HepG2 (cell line): ENCODE measurements around the gene LMF2. TPM values are rescaled to one million over a fixed set of nuclear protein-coding genes. Genes with fewer than 3 reads are reported as not detected.
A peak's percentile ranks its signal among the peaks of the same experiment; 100 is the strongest.

Experiments
- ATAC-seq: fragments of 200-7000 bp; cut with Tn5 transposase; 3 replicates; pipeline ENCODE4 v1.9.1; 2020; ENCODE audit warnings: mild to moderate bottlenecking, moderate library complexity
- BruUV-seq: library from RNA; stranded (reverse); fragments of 400-500 nt; replicated peaks from 2 replicates; lab custom pipeline; 2021; lab: Mats Ljungman, UMichigan
- CTCF ChIA-PET: fragments of 300-600 bp; formaldehyde crosslinking; extraction: SDS; loops from one replicate; lab custom pipeline; 2021; ENCODE audit warnings: low total read pairs, inconsistent platforms, low intra/inter-chr PET ratio; lab: Yijun Ruan, JAX
- POLR2A ChIA-PET: fragments of 350-600 bp; sonication (Branson Sonifier 250); formaldehyde crosslinking; loops from one replicate; lab custom pipeline; 2020; ENCODE audit warnings: antibody characterized with exemption, inconsistent platforms; lab: Yijun Ruan, JAX
- DNase-seq: peaks from one replicate; pipeline ENCODE4 v3.0.0-alpha.2; 2015; ENCODE audit warnings: low spot score
- FAIRE-seq: peaks from 3 replicates; lab custom pipeline; 2011; peaks lifted over from hg19 to GRCh38; lab: Jason Lieb, UNC
- H2AFZ ChIP-seq: one replicate; pipeline ENCODE4 v1.6.1; 2011; ENCODE audit warnings: low read length, inconsistent platforms
- H3K27ac ChIP-seq: fragments of 300-600 bp; 3 replicates; pipeline ENCODE4 v1.8.0; 2011; ENCODE audit warnings: mixed run types, mild to moderate bottlenecking, mixed read lengths, low read length, inconsistent platforms; ENCODE audit not compliant: insufficient read depth; ENCODE audit errors: extremely low read length
- H3K27me3 ChIP-seq, 2 experiments: fragments of 200-600 bp in 1 of 2; 2 replicates in 1 of 2; 3 replicates in 1 of 2; pipeline versions ENCODE4 v1.6.0 to v1.8.0; 2011; ENCODE audit warnings: low read length in 2 of 2, mild to moderate bottlenecking in 2 of 2, moderate library complexity in 2 of 2, inconsistent platforms in 1 of 2; ENCODE audit not compliant: insufficient read depth in 2 of 2, control insufficient read depth in 1 of 2
- H3K36me3 ChIP-seq, 2 experiments: fragments of 200-600 bp in 1 of 2; replicated peaks in 1 of 2; 2 replicates in 1 of 2; 3 replicates in 1 of 2; pipeline versions ENCODE4 v1.5.1 to v1.8.0; 2011; ENCODE audit warnings: low read length in 2 of 2, inconsistent platforms in 1 of 2; ENCODE audit not compliant: insufficient read depth in 2 of 2, control insufficient read depth in 1 of 2
- H3K4me1 ChIP-seq: 2 replicates; pipeline ENCODE4 v1.5.1; 2012; ENCODE audit warnings: low read length, inconsistent platforms; ENCODE audit not compliant: insufficient read depth
- H3K4me2 ChIP-seq: 2 replicates; pipeline ENCODE4 v1.6.0; 2011; ENCODE audit warnings: low read depth, low read length, inconsistent platforms
- H3K4me3 ChIP-seq, 3 experiments: fragments of 200-600 bp in 1 of 3; sonication (generic), shearing (Covaris generic) in 1 of 3; replicated peaks in 1 of 3; 2 replicates each; pipeline ENCODE4 v1.5.1; 2011 to 2016; ENCODE audit warnings: low read length in 3 of 3, inconsistent platforms in 2 of 3, low read depth in 2 of 3, mild to moderate bottlenecking in 2 of 3, control low read depth in 1 of 3, mixed read lengths in 1 of 3; ENCODE audit not compliant: insufficient read depth in 1 of 3
- H3K79me2 ChIP-seq: one replicate; pipeline ENCODE4 v1.6.1; 2011; ENCODE audit warnings: low read length, inconsistent platforms; ENCODE audit not compliant: insufficient read depth
- H3K9ac ChIP-seq: 2 replicates; pipeline ENCODE4 v1.6.0; 2011; ENCODE audit warnings: mild to moderate bottlenecking, low read depth, low read length, inconsistent platforms; ENCODE audit not compliant: insufficient read depth
- H3K9me3 ChIP-seq: 2 replicates; pipeline ENCODE4 v1.5.1; 2012; ENCODE audit warnings: mild to moderate bottlenecking, low read length
- H4K20me1 ChIP-seq: 2 replicates; pipeline ENCODE4 v1.6.0; 2011; ENCODE audit warnings: inconsistent platforms, mild to moderate bottlenecking, low read length, moderate library complexity; ENCODE audit not compliant: insufficient read depth
- CENPX ChIP-seq: sonication (generic); formaldehyde crosslinking; IDR thresholded peaks from 2 replicates; pipeline ENCODE4 v1.9.0; 2021; ENCODE audit warnings: mild to moderate bottlenecking, missing genetic modification reagents, moderate library complexity
- CSRNP1 ChIP-seq: sonication (generic); formaldehyde crosslinking; IDR thresholded peaks from 2 replicates; pipeline ENCODE4 v1.8.1; 2023; ENCODE audit warnings: mild to moderate bottlenecking, missing genetic modification reagents
- CTCF ChIP-seq: sonication (generic); formaldehyde crosslinking; IDR thresholded peaks from 2 replicates; pipeline ENCODE4 v1.5.0; 2020; ENCODE audit warnings: mild to moderate bottlenecking, missing genetic modification reagents, moderate library complexity
- GTF2F1 ChIP-seq: fragments of 150-350 bp; IDR thresholded peaks from 2 replicates; pipeline ENCODE4 v1.6.1; 2014; ENCODE audit warnings: low read length
- HNRNPL ChIP-seq: fragments of 200-400 bp; formaldehyde crosslinking; IDR thresholded peaks from 2 replicates; pipeline ENCODE4 v1.6.1; 2017; ENCODE audit warnings: mild to moderate bottlenecking, low read depth, low read length
- SAP130 ChIP-seq: IDR thresholded peaks from 2 replicates; pipeline ENCODE4 v1.6.1; 2016; ENCODE audit warnings: low read depth
- SMC3 ChIP-seq: IDR thresholded peaks from 2 replicates; pipeline ENCODE4 v1.6.1; 2011; ENCODE audit warnings: low read length, improper control_type of control experiment
- STAG1 ChIP-seq: sonication (generic); formaldehyde crosslinking; IDR thresholded peaks from 2 replicates; pipeline ENCODE4 v1.4.0; 2020; ENCODE audit warnings: missing genetic modification reagents
- ZFX ChIP-seq: sonication (generic); formaldehyde crosslinking; IDR thresholded peaks from 2 replicates; pipeline ENCODE4 v1.4.0; 2020; ENCODE audit warnings: mild to moderate bottlenecking, low read depth, missing genetic modification reagents, moderate library complexity
- ZKSCAN1 ChIP-seq: fragments of 150-350 bp; IDR thresholded peaks from 2 replicates; pipeline ENCODE4 v1.6.1; 2014; ENCODE audit warnings: low read length
- ZNF343 ChIP-seq: sonication (generic); formaldehyde crosslinking; IDR thresholded peaks from 2 replicates; pipeline ENCODE4 v1.4.0; 2020; ENCODE audit warnings: mild to moderate bottlenecking, missing genetic modification reagents
- ZNF552 ChIP-seq: sonication (generic); formaldehyde crosslinking; IDR thresholded peaks from 2 replicates; pipeline ENCODE4 v1.9.0; 2022; ENCODE audit warnings: missing genetic modification reagents, mild to moderate bottlenecking, borderline replicate concordance
- WGBS: methylation state at CpG from one replicate; pipeline ENCODE4 v1.1.6; 2017; ENCODE audit warnings: low lambda C conversion rate; 5-methylcytosine and 5-hydroxymethylcytosine counted together
- in situ Hi-C: cut with HindIII; loops from 2 replicates; pipeline ENCODE4 v1.10.0; 2017; ENCODE audit warnings: low pct_unique_long_range_greater_than_20kb; ENCODE audit not compliant: extremely low pct_ligation_motif_present
- intact Hi-C: fragments of 100-400 bp; cut with micrococcal nuclease; formaldehyde crosslinking; loops from one replicate; pipeline ENCODE4 v1.10.0; 2022; ENCODE audit not compliant: unreplicated experiment
- polyA plus RNA-seq, 8 experiments: library from polyadenylated mRNA; depleted of rRNA in 3 of 8; stranded (reverse) in 7 of 8; unstranded in 1 of 8; fragments of >200 nt; fragmentation: Illumina TruSeq in 4 of 8; extraction: Trizol in 4 of 8; gene quantifications; 2 replicates each; pipeline versions ENCODE4 v1.2.1 to v1.2.3, GENCODE V29; 2011 to 2016; ENCODE audit warnings: low read depth in 4 of 8, missing spikeins in 1 of 8, mixed read lengths in 1 of 8; ENCODE audit not compliant: insufficient read depth in 1 of 8
- total RNA-seq, 5 experiments: library from RNA; depleted of rRNA; stranded (reverse); fragments of >200 nt; fragmentation: Illumina TruSeq; extraction: Trizol; gene quantifications; 2 replicates each; pipeline ENCODE4 v1.2.3, GENCODE V29; 2016; ENCODE audit warnings: low read depth in 1 of 5
- TF ChIP-seq, protein P1 (sequence below): sonication (generic); formaldehyde crosslinking; IDR thresholded peaks from 2 replicates; pipeline ENCODE4 v1.4.0; 2020; ENCODE audit warnings: missing genetic modification reagents, borderline replicate concordance
- TF ChIP-seq, protein P2 (sequence below), 2 experiments: sonication (generic) in 1 of 2; formaldehyde crosslinking in 1 of 2; IDR thresholded peaks; 2 replicates each; pipeline versions ENCODE4 v1.4.0 to v1.6.1; 2018 to 2020; ENCODE audit warnings: missing genetic modification reagents in 2 of 2, borderline replicate concordance in 1 of 2, low read depth in 1 of 2, mild to moderate bottlenecking in 1 of 2, missing biosample characterization in 1 of 2
- TF ChIP-seq, protein P3 (sequence below): sonication (generic); formaldehyde crosslinking; IDR thresholded peaks from 2 replicates; pipeline ENCODE4 v1.5.0; 2020; ENCODE audit warnings: missing genetic modification reagents

LMF2 gene
- total and polyA plus RNA-seq, 2 of the 13 experiments (the other 11 are each of a cell fraction or from before 2014, with no cell fraction given) = 23.3 to 30.6 TPM

DNA sequence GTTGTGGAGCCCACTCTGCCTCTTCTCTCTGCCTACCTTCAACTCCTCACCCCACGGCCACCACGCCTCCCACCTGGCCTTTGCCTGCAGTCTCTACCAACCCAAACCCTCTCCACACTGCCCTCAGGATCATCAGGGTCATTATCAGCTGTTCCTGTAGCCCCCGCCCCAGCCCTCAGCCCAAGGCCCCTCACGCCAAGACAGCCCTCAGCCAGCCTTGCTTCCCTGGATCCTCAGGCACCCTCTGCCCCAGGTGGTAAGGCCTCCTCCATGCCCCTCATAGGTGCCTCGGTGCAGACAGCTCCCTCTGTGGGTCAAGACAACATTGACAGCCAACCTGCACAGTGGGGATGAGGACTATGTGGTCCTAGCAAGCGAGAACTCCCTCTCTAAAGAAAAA, 34.4 kb downstream of the LMF2 start:
- Histone ChIP-seq H3K36me3 (no peaks in the 10 kb centered on the region; a peak in 1 of 5 replicates), H2AFZ (no peak overlapping the region), H4K20me1 (peaks cover 35% of the 10 kb centered on the region), H3K79me2 (peaks cover 50% of the 10 kb centered on the region), H3K4me3 (peak overlapping the region in 2 of 3 experiments; percentile 2 to 87; a peak in 1 of 6 replicates), H3K27ac (no peak overlapping the region), H3K9me3 (no peaks in the 10 kb centered on the region), H3K4me1 (peaks cover 59% of the 10 kb centered on the region), H3K9ac (peak overlapping the region; percentile 81; the same call in 1 of the 2 replicates), H3K4me2 (peak overlapping the region; percentile 96), H3K27me3 (no peaks in the 10 kb centered on the region)
- TF ChIP-seq ZNF343 (CRISPR knock-in tag) (no peak), ZFX (peak; percentile 18; the same call in 1 of the 2 replicates), CSRNP1 (0 out of 2 replicates have a peak, but pooled peaks have one; percentile 1), CENPX (CRISPR knock-in tag) (no peak), HNRNPL (0 out of 2 replicates have a peak, but pooled peaks have one; percentile 35), ZNF552 (CRISPR knock-in tag) (no peak), STAG1 (CRISPR knock-in tag) (peak; percentile 44), GTF2F1 (no peak), SAP130 (CRISPR knock-in tag) (peak; percentile 32; the same call in 1 of the 2 replicates), CTCF (CRISPR knock-in tag) (peak; percentile 73), ZKSCAN1 (peak; percentile 73), SMC3 (0 out of 2 replicates have a peak, but pooled peaks have one; percentile 16)
- TF ChIP-seq, protein P1, sequence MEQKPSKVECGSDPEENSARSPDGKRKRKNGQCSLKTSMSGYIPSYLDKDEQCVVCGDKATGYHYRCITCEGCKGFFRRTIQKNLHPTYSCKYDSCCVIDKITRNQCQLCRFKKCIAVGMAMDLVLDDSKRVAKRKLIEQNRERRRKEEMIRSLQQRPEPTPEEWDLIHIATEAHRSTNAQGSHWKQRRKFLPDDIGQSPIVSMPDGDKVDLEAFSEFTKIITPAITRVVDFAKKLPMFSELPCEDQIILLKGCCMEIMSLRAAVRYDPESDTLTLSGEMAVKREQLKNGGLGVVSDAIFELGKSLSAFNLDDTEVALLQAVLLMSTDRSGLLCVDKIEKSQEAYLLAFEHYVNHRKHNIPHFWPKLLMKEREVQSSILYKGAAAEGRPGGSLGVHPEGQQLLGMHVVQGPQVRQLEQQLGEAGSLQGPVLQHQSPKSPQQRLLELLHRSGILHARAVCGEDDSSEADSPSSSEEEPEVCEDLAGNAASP (CRISPR knock-in tag) = no peak
- TF ChIP-seq, protein P2, sequence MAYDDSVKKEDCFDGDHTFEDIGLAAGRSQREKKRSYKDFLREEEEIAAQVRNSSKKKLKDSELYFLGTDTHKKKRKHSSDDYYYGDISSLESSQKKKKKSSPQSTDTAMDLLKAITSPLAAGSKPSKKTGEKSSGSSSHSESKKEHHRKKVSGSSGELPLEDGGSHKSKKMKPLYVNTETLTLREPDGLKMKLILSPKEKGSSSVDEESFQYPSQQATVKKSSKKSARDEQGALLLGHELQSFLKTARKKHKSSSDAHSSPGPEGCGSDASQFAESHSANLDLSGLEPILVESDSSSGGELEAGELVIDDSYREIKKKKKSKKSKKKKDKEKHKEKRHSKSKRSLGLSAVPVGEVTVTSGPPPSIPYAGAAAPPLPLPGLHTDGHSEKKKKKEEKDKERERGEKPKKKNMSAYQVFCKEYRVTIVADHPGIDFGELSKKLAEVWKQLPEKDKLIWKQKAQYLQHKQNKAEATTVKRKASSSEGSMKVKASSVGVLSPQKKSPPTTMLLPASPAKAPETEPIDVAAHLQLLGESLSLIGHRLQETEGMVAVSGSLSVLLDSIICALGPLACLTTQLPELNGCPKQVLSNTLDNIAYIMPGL (CRISPR knock-in tag; IDR thresholded peaks at IDR 0.05; ENCODE audit: borderline replicate concordance in 1 of 2, low read depth in 1 of 2) = peak in 1 of 2 experiments; percentile 21; a peak in 1 of 4 replicates
- TF ChIP-seq, protein P3, sequence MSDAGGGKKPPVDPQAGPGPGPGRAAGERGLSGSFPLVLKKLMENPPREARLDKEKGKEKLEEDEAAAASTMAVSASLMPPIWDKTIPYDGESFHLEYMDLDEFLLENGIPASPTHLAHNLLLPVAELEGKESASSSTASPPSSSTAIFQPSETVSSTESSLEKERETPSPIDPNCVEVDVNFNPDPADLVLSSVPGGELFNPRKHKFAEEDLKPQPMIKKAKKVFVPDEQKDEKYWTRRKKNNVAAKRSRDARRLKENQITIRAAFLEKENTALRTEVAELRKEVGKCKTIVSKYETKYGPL (CRISPR knock-in tag) = no peak
- BruUV-seq = no TSS peak
- DNase-seq (peak; percentile 35), ATAC-seq (peak; percentile 63), FAIRE-seq (peak; percentile 54)
- WGBS = 80% methylated on average over 6 of the region's 6 CpGs
- ChIA-PET CTCF (interaction anchor here (1.1 to 1.7 kb wide), 2 partner anchors 25 to 27 kb away, joined by 3 to 6 read pairs; no protein-coding TSS in a partner anchor), POLR2A (interaction anchor here (0.7 to 1.3 kb wide), 3 partner anchors 11 to 167 kb away, joined by 3 to 4 read pairs (median 3); partner anchors contain the start of gene SCO2)
- intact Hi-C loops (no loop called here), in situ Hi-C loops (no loop called here)
